SU-DHL-6 (cell line): ENCODE data around the gene FBLN2.

ENCODE experiments used
- H2AFZ ChIP-seq: fragments of 200-600 bp; sonication (generic); 2 replicates; pipeline ENCODE4 v1.6.1; 2014; ENCODE audit warnings: low read depth, mild to moderate bottlenecking, moderate library complexity, mixed read lengths, antibody characterized with exemption, low read length; ENCODE audit not compliant: severe bottlenecking
- H3F3A ChIP-seq: fragments of 200-600 bp; shearing (Covaris generic); 2 replicates; pipeline ENCODE4 v1.6.0; 2016; ENCODE audit warnings: antibody characterized with exemption, mild to moderate bottlenecking; ENCODE audit not compliant: insufficient read depth
- H3K27ac ChIP-seq: fragments of 200-600 bp; sonication (generic); 2 replicates; pipeline ENCODE4 v1.5.1; 2016; ENCODE audit warnings: low read depth, mild to moderate bottlenecking, low read length, moderate library complexity, mixed read lengths
- H3K27me3 ChIP-seq: fragments of 200-600 bp; sonication (generic), shearing (Covaris generic); 2 replicates; pipeline ENCODE4 v1.6.0; 2014; ENCODE audit warnings: mild to moderate bottlenecking, low read length
- H3K36me3 ChIP-seq: fragments of 200-600 bp; sonication (generic); 2 replicates; pipeline ENCODE4 v1.6.1; 2014; ENCODE audit warnings: mild to moderate bottlenecking, low read length, mixed read lengths
- H3K4me2 ChIP-seq: fragments of 300-600, 200-600 bp; shearing (Covaris generic), sonication (generic); 2 replicates; pipeline ENCODE4 v1.6.0; 2014; ENCODE audit warnings: low read length, low read depth, mild to moderate bottlenecking; ENCODE audit not compliant: poor library complexity, severe bottlenecking
- H3K4me3 ChIP-seq: fragments of 200-600 bp; sonication (generic); 2 replicates; pipeline ENCODE4 v1.5.1; 2014; ENCODE audit warnings: antibody characterized with exemption, low read length, mild to moderate bottlenecking, mixed read lengths; ENCODE audit not compliant: insufficient read depth, poor library complexity, severe bottlenecking
- H3K79me2 ChIP-seq: fragments of 200-600 bp; sonication (generic); 2 replicates; pipeline ENCODE4 v1.6.1; 2014; ENCODE audit warnings: mild to moderate bottlenecking, low read length, moderate library complexity; ENCODE audit not compliant: insufficient read depth
- H3K9ac ChIP-seq: fragments of 200-600 bp; sonication (generic); 2 replicates; pipeline ENCODE4 v1.7.0; 2014; ENCODE audit warnings: mild to moderate bottlenecking, low read length
- H3K9me2 ChIP-seq: fragments of 200-600 bp; sonication (generic); replicated peaks from 2 replicates; pipeline ENCODE4 v1.6.1; 2014; ENCODE audit warnings: low read length; ENCODE audit not compliant: insufficient read depth
- H3K9me3 ChIP-seq: fragments of 200-600 bp; sonication (generic); 2 replicates; pipeline ENCODE4 v1.6.1; 2014; ENCODE audit warnings: low read length, mixed read lengths; ENCODE audit not compliant: insufficient read depth
- H4K20me1 ChIP-seq: fragments of 200-600 bp; sonication (generic); 2 replicates; pipeline ENCODE4 v1.6.1; 2014; ENCODE audit warnings: low read depth, mild to moderate bottlenecking, antibody characterized with exemption, low read length, moderate library complexity, mixed read lengths
- EZH2phosphoT487 ChIP-seq: fragments of 200-600 bp; sonication (generic), shearing (Covaris generic); conservative IDR thresholded peaks from 2 replicates; pipeline ENCODE4 v1.6.1; 2018; ENCODE audit warnings: mild to moderate bottlenecking, antibody characterized with exemption, low read length, moderate library complexity, mixed read lengths
- TF ChIP-seq, protein P1 (sequence below): fragments of 200-600 bp; sonication (generic); IDR thresholded peaks from one replicate; pipeline ENCODE4 v1.5.1; 2017; ENCODE audit warnings: antibody characterized with exemption, mild to moderate bottlenecking, low read length, moderate library complexity; ENCODE audit not compliant: insufficient read depth, poor library complexity, severe bottlenecking

FBLN2 gene

GRCh38 chr3:13538520-13539291 is 10.2 kb upstream of the FBLN2 start:
- H3K9me3 ChIP-seq: 0 out of 2 replicates have a peak, but pooled peaks cover 4% of the 10 kb centered on the region
- H2AFZ ChIP-seq: no peak overlapping the region
- no peaks in the 10 kb centered on the region for H3K79me2 ChIP-seq
- no peaks in the 10 kb centered on the region for H3K9me2 ChIP-seq
- no peak overlapping the region for H3K27ac ChIP-seq
- TF ChIP-seq, protein P1, sequence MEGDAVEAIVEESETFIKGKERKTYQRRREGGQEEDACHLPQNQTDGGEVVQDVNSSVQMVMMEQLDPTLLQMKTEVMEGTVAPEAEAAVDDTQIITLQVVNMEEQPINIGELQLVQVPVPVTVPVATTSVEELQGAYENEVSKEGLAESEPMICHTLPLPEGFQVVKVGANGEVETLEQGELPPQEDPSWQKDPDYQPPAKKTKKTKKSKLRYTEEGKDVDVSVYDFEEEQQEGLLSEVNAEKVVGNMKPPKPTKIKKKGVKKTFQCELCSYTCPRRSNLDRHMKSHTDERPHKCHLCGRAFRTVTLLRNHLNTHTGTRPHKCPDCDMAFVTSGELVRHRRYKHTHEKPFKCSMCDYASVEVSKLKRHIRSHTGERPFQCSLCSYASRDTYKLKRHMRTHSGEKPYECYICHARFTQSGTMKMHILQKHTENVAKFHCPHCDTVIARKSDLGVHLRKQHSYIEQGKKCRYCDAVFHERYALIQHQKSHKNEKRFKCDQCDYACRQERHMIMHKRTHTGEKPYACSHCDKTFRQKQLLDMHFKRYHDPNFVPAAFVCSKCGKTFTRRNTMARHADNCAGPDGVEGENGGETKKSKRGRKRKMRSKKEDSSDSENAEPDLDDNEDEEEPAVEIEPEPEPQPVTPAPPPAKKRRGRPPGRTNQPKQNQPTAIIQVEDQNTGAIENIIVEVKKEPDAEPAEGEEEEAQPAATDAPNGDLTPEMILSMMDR: no peak
- TF ChIP-seq EZH2phosphoT487: no peak
- no peaks in the 10 kb centered on the region for H3K36me3 ChIP-seq
- H3K4me2 ChIP-seq: no peak overlapping the region
- no peak overlapping the region for H3K9ac ChIP-seq
- H3K27me3 ChIP-seq: no peaks in the 10 kb centered on the region
- no peaks in the 10 kb centered on the region for H4K20me1 ChIP-seq
- H3K4me3 ChIP-seq: no peak overlapping the region
- no peaks in the 10 kb centered on the region for H3F3A ChIP-seq

GRCh38 chr3:13539292-13539638 is 9.7 kb upstream of the FBLN2 start:
- H3K9ac ChIP-seq: no peak overlapping the region

GRCh38 chr3:13539671-13540070 is 9.3 kb upstream of the FBLN2 start:
- Histone ChIP-seq H3K9ac (no peak overlapping the region), H3K4me2 (no peak overlapping the region), H3K27me3 (no peaks in the 10 kb centered on the region), H3K36me3 (no peaks in the 10 kb centered on the region), H3K9me2 (no peaks in the 10 kb centered on the region), H3K79me2 (no peaks in the 10 kb centered on the region), H3K4me3 (no peak overlapping the region), H3K27ac (no peak overlapping the region), H2AFZ (no peak overlapping the region), H3K9me3 (0 out of 2 replicates have a peak, but pooled peaks cover 4% of the 10 kb centered on the region), H3F3A (no peaks in the 10 kb centered on the region), H4K20me1 (no peaks in the 10 kb centered on the region)
- TF ChIP-seq EZH2phosphoT487: no peak
- TF ChIP-seq, protein P1: no peak

More at GRCh38 chr3:13539292-13539638, 9.7 kb upstream of the FBLN2 start:
- Histone ChIP-seq H3K4me2 (no peak overlapping the region), H4K20me1 (no peaks in the 10 kb centered on the region), H3K27me3 (no peaks in the 10 kb centered on the region), H3K4me3 (no peak overlapping the region), H3K9me2 (no peaks in the 10 kb centered on the region), H3K27ac (no peak overlapping the region), H3K36me3 (no peaks in the 10 kb centered on the region), H3K9me3 (0 out of 2 replicates have a peak, but pooled peaks cover 4% of the 10 kb centered on the region), H2AFZ (no peak overlapping the region), H3K79me2 (no peaks in the 10 kb centered on the region), H3F3A (no peaks in the 10 kb centered on the region)
- no peak for TF ChIP-seq EZH2phosphoT487
- TF ChIP-seq, protein P1: no peak
